IMR-90 (cell line): ENCODE measurements around the gene MARK4. TPM values are rescaled to one million over a fixed set of nuclear protein-coding genes. Genes with fewer than 3 reads are reported as not detected.
A peak's percentile ranks its signal among the peaks of the same experiment; 100 is the strongest.

Source experiments
- ATAC-seq: fragments of 200-7000 bp; cut with Tn5 transposase; 2 replicates; pipeline ENCODE4 v1.9.1; 2020; ENCODE audit warnings: low read depth, mild to moderate bottlenecking, moderate library complexity
- Bru-seq: library from RNA; stranded (reverse); fragments of 400-500 nt; gene quantifications from one replicate; lab custom pipeline; 2021; lab: Mats Ljungman, UMichigan
- BruChase-seq, 2 experiments: library from RNA; stranded (reverse); fragments of 400-500 nt; gene quantifications; one replicate each; lab custom pipeline; 2021; lab: Mats Ljungman, UMichigan
- BruUV-seq: library from RNA; stranded (reverse); fragments of 400-500 nt; replicated peaks from 2 replicates; lab custom pipeline; 2021; lab: Mats Ljungman, UMichigan
- CTCF ChIA-PET: fragments of 300-600 bp; formaldehyde crosslinking; extraction: SDS; loops from one replicate; lab custom pipeline; 2021; ENCODE audit warnings: antibody characterized with exemption; lab: Yijun Ruan, JAX
- POLR2A ChIA-PET: fragments of 300-600 bp; sonication (Branson Sonifier 250); formaldehyde crosslinking; loops from one replicate; lab custom pipeline; 2022; ENCODE audit warnings: antibody characterized with exemption; ENCODE audit not compliant: unreplicated experiment; lab: Charles Lee
- DNase-seq: peaks from one replicate; pipeline ENCODE4 v3.0.0; 2013
- H2AFZ ChIP-seq: replicated peaks from 2 replicates; pipeline ENCODE3; 2013; ENCODE audit warnings: low read length, mild to moderate bottlenecking; ENCODE audit not compliant: poor library complexity
- H2AK5ac ChIP-seq: 2 replicates; pipeline ENCODE4 v1.6.1; 2013; ENCODE audit warnings: low read depth, low read length, inconsistent platforms
- H2AK9ac ChIP-seq: replicated peaks from 2 replicates; pipeline ENCODE3; 2013; ENCODE audit warnings: mild to moderate bottlenecking, low read depth, low read length, moderate library complexity; ENCODE audit not compliant: poor library complexity
- H2BK120ac ChIP-seq: 2 replicates; pipeline ENCODE4 v1.6.1; 2013; ENCODE audit warnings: low read depth, low read length, inconsistent platforms
- H2BK15ac ChIP-seq: 3 replicates; pipeline ENCODE4 v1.6.1; 2013; ENCODE audit warnings: low read depth, low read length, inconsistent platforms
- H2BK20ac ChIP-seq: 2 replicates; pipeline ENCODE4 v1.6.1; 2013; ENCODE audit warnings: low read depth, mild to moderate bottlenecking, inconsistent platforms, low read length, moderate library complexity
- H2BK5ac ChIP-seq: 2 replicates; pipeline ENCODE4 v1.6.1; 2013; ENCODE audit warnings: mild to moderate bottlenecking, low read depth, low read length, inconsistent platforms; ENCODE audit not compliant: poor library complexity, severe bottlenecking
- H3K14ac ChIP-seq: replicated peaks from 2 replicates; pipeline ENCODE4 v1.6.1; 2013; ENCODE audit warnings: low read depth, low read length, inconsistent platforms
- H3K18ac ChIP-seq: 2 replicates; pipeline ENCODE4 v1.6.1; 2013; ENCODE audit warnings: low read depth, low read length, control low read depth
- H3K23ac ChIP-seq: 2 replicates; pipeline ENCODE4 v1.6.1; 2013; ENCODE audit warnings: low read depth, low read length, inconsistent platforms
- H3K27ac ChIP-seq: 2 replicates; pipeline ENCODE4 v1.5.1; 2013; ENCODE audit warnings: mild to moderate bottlenecking, control low read depth, low read length; ENCODE audit not compliant: insufficient read depth
- H3K27me3 ChIP-seq: 2 replicates; pipeline ENCODE4 v1.6.1; 2013; ENCODE audit warnings: low read length; ENCODE audit not compliant: control insufficient read depth, insufficient read depth
- H3K36me3 ChIP-seq: 2 replicates; pipeline ENCODE4 v1.6.1; 2013; ENCODE audit warnings: low read length, mixed read lengths; ENCODE audit not compliant: control insufficient read depth, insufficient read depth
- H3K4ac ChIP-seq: 2 replicates; pipeline ENCODE4 v1.6.1; 2013; ENCODE audit warnings: low read depth, low read length, inconsistent platforms
- H3K4me1 ChIP-seq: 2 replicates; pipeline ENCODE4 v1.6.1; 2013; ENCODE audit warnings: low read length, mixed read lengths; ENCODE audit not compliant: control insufficient read depth, insufficient read depth
- H3K4me2 ChIP-seq: 2 replicates; pipeline ENCODE4 v1.6.1; 2013; ENCODE audit warnings: low read depth, mild to moderate bottlenecking, control low read depth, low read length, moderate library complexity
- H3K4me3 ChIP-seq: 2 replicates; pipeline ENCODE4 v1.5.1; 2013; ENCODE audit warnings: low read depth, mild to moderate bottlenecking, control low read depth, low read length, moderate library complexity; ENCODE audit not compliant: insufficient read depth
- H3K56ac ChIP-seq: 2 replicates; pipeline ENCODE4 v1.6.1; 2013; ENCODE audit warnings: low read length, inconsistent platforms; ENCODE audit not compliant: insufficient read depth; ENCODE audit errors: extremely low read depth
- H3K79me1 ChIP-seq, 2 experiments: 2 replicates each; pipeline ENCODE4 v1.6.1; 2013; ENCODE audit warnings: low read length in 2 of 2, inconsistent platforms in 1 of 2, low read depth in 1 of 2
- H3K9ac ChIP-seq: 2 replicates; pipeline ENCODE4 v1.6.1; 2013; ENCODE audit warnings: low read depth, low read length, control low read depth
- H3K9me1 ChIP-seq: 2 replicates; pipeline ENCODE4 v1.6.1; 2013; ENCODE audit warnings: low read length, inconsistent platforms; ENCODE audit not compliant: insufficient read depth
- H3K9me3 ChIP-seq: 2 replicates; pipeline ENCODE4 v1.6.1; 2013; ENCODE audit warnings: low read length; ENCODE audit not compliant: control insufficient read depth, insufficient read depth
- H4K20me1 ChIP-seq: 2 replicates; pipeline ENCODE4 v1.6.1; 2013; ENCODE audit warnings: low read length, inconsistent platforms; ENCODE audit not compliant: insufficient read depth
- H4K5ac ChIP-seq: 2 replicates; pipeline ENCODE4 v1.6.1; 2013; ENCODE audit warnings: mild to moderate bottlenecking, low read depth, low read length, control low read depth
- H4K8ac ChIP-seq, 2 experiments: 2 replicates each; pipeline ENCODE4 v1.6.1; 2013; ENCODE audit warnings: low read depth in 2 of 2, low read length in 2 of 2, control low read depth in 1 of 2, inconsistent platforms in 1 of 2
- H4K91ac ChIP-seq: 2 replicates; pipeline ENCODE4 v1.6.1; 2013; ENCODE audit warnings: low read depth, low read length, inconsistent platforms; ENCODE audit not compliant: insufficient read depth
- CHD1 ChIP-seq: IDR thresholded peaks from 2 replicates; pipeline ENCODE4 v1.6.1; 2012; ENCODE audit warnings: low read depth, low read length, improper control_type of control experiment
- FOS ChIP-seq: fragments of 150-350 bp; IDR thresholded peaks from 2 replicates; pipeline ENCODE4 v1.6.1; 2016; ENCODE audit warnings: low read depth, low read length
- MAFK ChIP-seq: IDR thresholded peaks from 2 replicates; pipeline ENCODE4 v1.6.1; 2012; ENCODE audit warnings: low read depth, low read length, improper control_type of control experiment
- MAZ ChIP-seq: IDR thresholded peaks from 2 replicates; pipeline ENCODE4 v1.6.1; 2012; ENCODE audit warnings: low read depth, mild to moderate bottlenecking, low read length, improper control_type of control experiment, moderate library complexity, borderline replicate concordance
- MXI1 ChIP-seq: IDR thresholded peaks from 2 replicates; pipeline ENCODE4 v1.6.1; 2012; ENCODE audit warnings: low read depth, mild to moderate bottlenecking, low read length, moderate library complexity, borderline replicate concordance
- NFE2L2 ChIP-seq: fragments of 150-350 bp; IDR thresholded peaks from 2 replicates; pipeline ENCODE4 v1.6.1; 2016; ENCODE audit warnings: low read depth, mild to moderate bottlenecking, low read length
- RAD21 ChIP-seq: IDR thresholded peaks from 2 replicates; pipeline ENCODE4 v1.6.1; 2012; ENCODE audit warnings: low read length, improper control_type of control experiment
- RCOR1 ChIP-seq: IDR thresholded peaks from 2 replicates; pipeline ENCODE4 v1.6.1; 2012; ENCODE audit warnings: mild to moderate bottlenecking, low read length, improper control_type of control experiment; ENCODE audit not compliant: insufficient replicate concordance
- SMC3 ChIP-seq: fragments of 150-350 bp; IDR thresholded peaks from 2 replicates; pipeline ENCODE4 v1.6.1; 2016; ENCODE audit warnings: low read depth, mild to moderate bottlenecking, antibody characterized with exemption, low read length, moderate library complexity
- USF2 ChIP-seq: fragments of 150-350 bp; IDR thresholded peaks from 2 replicates; pipeline ENCODE4 v1.6.1; 2017; ENCODE audit warnings: mild to moderate bottlenecking, antibody characterized with exemption, low read length, low read depth
- WGBS, 2 experiments: methylation state at CpG; one replicate each; pipeline versions ENCODE4 v1.1.5 to v1.1.7; 2013; ENCODE audit warnings: missing lambda C conversion rate in 2 of 2; ENCODE audit not compliant: insufficient read length in 1 of 2; ENCODE audit errors: extremely low coverage in 2 of 2; 5-methylcytosine and 5-hydroxymethylcytosine counted together
- dilution Hi-C: fragments of 300-500 bp; cut with HindIII; formaldehyde crosslinking; loops from one replicate; pipeline ENCODE4 v1.14.3; 2018; ENCODE audit warnings: low sequenced_read_pairs; ENCODE audit not compliant: unreplicated experiment
- in situ Hi-C: fragments of 300-500 bp; cut with MboI; formaldehyde crosslinking; loops from 3 replicates; pipeline ENCODE4 v1.14.3; 2019; ENCODE audit warnings: low sequenced_read_pairs, inconsistent platforms, mixed read lengths
- intact Hi-C: fragments of 100-400 bp; cut with micrococcal nuclease; formaldehyde crosslinking; loops from 2 replicates; pipeline ENCODE4 v1.10.0; 2022
- long read RNA-seq: library from polyadenylated mRNA; unstranded; transcript quantifications from one replicate; pipeline ENCODE4 v2.0.0, GENCODE V29; 2021; ENCODE audit not compliant: unreplicated experiment
- polyA plus RNA-seq, 3 experiments: library from polyadenylated mRNA; depleted of rRNA; stranded (reverse); fragments of >200 nt; gene quantifications; 2 replicates each; pipeline ENCODE4 v1.2.3, GENCODE V29; 2012; ENCODE audit warnings: low replicate concordance in 1 of 3
- total RNA-seq: library from RNA; depleted of rRNA; stranded (reverse); fragments of >200 nt; gene quantifications from 2 replicates; pipeline ENCODE4 v1.2.3, GENCODE V29; 2012; rRNA removed
- TF ChIP-seq, protein P1 (sequence below): conservative IDR thresholded peaks from 2 replicates; pipeline ENCODE4 v1.5.1; 2012; ENCODE audit warnings: mild to moderate bottlenecking, low read depth, low read length, improper control_type of control experiment

Gene MARK4
- total RNA-seq, result 8.1 and 11.3 TPM in 2 replicates
- 20.3 and 20.7 TPM in 2 replicates for polyA plus RNA-seq (2012; rRNA removed)
- polyA plus RNA-seq (2012; cell fraction: cytosol; rRNA removed), result 19.3 and 52.1 TPM in 2 replicates
- 33.3 and 34.2 TPM in 2 replicates for polyA plus RNA-seq (2012; cell fraction: nucleus; rRNA removed; ENCODE audit: low replicate concordance)
- percentile 81 among the genes with signal in this experiment for Bru-seq, nascent RNA
- BruChase-seq, experiment 1, labeled RNA remaining after a 6-hour chase, result percentile 91 among the genes with signal in this experiment
- percentile 87 among the genes with signal in this experiment for BruChase-seq, experiment 2, labeled RNA remaining after a 2-hour chase
- long read RNA-seq, partial matches to known transcripts, result 32 of 39 reads
- long read RNA-seq, other reads (novel, unspliced or antisense), result 5 of 39 reads

DNA sequence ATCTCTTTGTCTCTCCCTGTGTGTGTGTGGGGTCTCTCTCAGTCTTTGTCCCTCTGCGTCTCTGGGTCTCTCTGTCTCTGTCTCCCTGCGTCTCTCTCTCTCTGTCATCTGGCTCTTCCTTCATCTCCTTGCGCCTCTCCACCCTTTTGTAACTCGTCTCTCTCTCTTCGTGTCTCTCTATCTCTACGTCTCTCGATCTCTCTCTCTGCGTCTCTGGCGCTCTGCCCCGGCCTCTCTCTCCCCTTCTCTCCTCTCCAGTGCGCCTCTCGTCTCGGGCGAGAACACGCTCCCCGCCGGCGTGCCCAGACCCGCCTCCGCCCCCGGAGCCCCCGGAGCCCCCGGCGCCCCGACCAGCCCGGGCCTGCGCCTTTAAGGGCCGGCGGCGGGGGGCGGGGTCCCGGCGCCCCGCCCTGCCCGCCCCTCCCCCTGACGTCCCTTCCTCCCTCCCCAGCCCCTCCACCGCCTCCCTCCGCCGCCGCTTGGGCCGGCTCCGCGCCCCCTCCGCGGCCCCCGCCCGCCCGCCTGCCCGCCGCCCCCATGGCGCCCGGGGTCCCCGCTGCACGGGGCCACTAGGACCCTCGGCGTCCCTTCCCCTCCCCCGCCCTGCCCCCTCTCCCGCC, at the start of gene MARK4:
MARK4 (plus strand) TSS at position 440 of the 620 bp plus-strand sequence. CDS start 318 bp downstream, outside the sequence.
- DNase-seq, result peak; percentile 34
- Histone ChIP-seq H4K8ac (peak within 1 kb of the TSS; percentile 68 to 91), H3K36me3 (peaks cover 10% of the 10 kb centered on the region), H3K27me3 (no peaks in the 10 kb centered on the region), H3K4me2 (peak within 1 kb of the TSS; percentile 98), H3K9me3 (no peaks in the 10 kb centered on the region), H3K4ac (peak within 1 kb of the TSS; percentile 62), H2AK9ac (peak within 1 kb of the TSS; percentile 97), H3K4me1 (peaks cover 18% of the 10 kb centered on the region), H3K18ac (peak within 1 kb of the TSS; percentile 22), H4K20me1 (peaks cover 34% of the 10 kb centered on the region), H2BK15ac (peak within 1 kb of the TSS; percentile 44; the same call in 1 of the 3 replicates), H2BK5ac (peak within 1 kb of the TSS; percentile 48), H4K91ac (peak within 1 kb of the TSS; percentile 26; the same call in 1 of the 2 replicates), H3K14ac (peak within 1 kb of the TSS; percentile 79), H3K23ac (peak within 1 kb of the TSS; percentile 72; the same call in 1 of the 2 replicates), H2BK120ac (peak within 1 kb of the TSS; percentile 59; the same call in 1 of the 2 replicates), H4K5ac (peak within 1 kb of the TSS; percentile 98), H3K56ac (peak within 1 kb of the TSS; percentile 42; the same call in 1 of the 2 replicates), H3K9me1 (peaks cover 6% of the 10 kb centered on the region; the same call in 1 of the 2 replicates), H2AK5ac (peak within 1 kb of the TSS; percentile 21; the same call in 1 of the 2 replicates), H3K4me3 (peak within 1 kb of the TSS; percentile 96), H2BK20ac (0 out of 2 replicates have a peak within 1 kb of the TSS, but pooled peaks have one; percentile 64), H3K9ac (peak within 1 kb of the TSS; percentile 89), H2AFZ (peak within 1 kb of the TSS; percentile 98), H3K79me1 (peaks cover 23 to 43% of the 10 kb centered on the region in 2 experiments), H3K27ac (peak within 1 kb of the TSS; percentile 79)
- ATAC-seq, result peak; percentile 86
- BruUV-seq, result no TSS peak
- 0% methylated on average over 8 of the region's 58 CpGs; no CpG with 5 or more reads in 1 of the 2 experiments for WGBS, 2 experiments
- intact Hi-C loops (loop anchor here (5.0 kb wide), 1 partner anchor 86 kb away; no protein-coding TSS in a partner anchor), in situ Hi-C loops (no loop called here), dilution Hi-C loops (no loop called here)
- ChIA-PET POLR2A (interaction anchor here (0.6 to 0.9 kb wide), 2 partner anchors 10 to 15 kb away, joined by 3 read pairs; no protein-coding TSS in a partner anchor), CTCF (no interaction called here)
- TF ChIP-seq RCOR1 (no peak), RAD21 (no peak), USF2 (no peak), NFE2L2 (no peak), FOS (no peak), CHD1 (no peak), MXI1 (no peak), MAZ (no peak; the same call in 1 of the 2 replicates), MAFK (no peak), SMC3 (no peak)
- TF ChIP-seq, protein P1, sequence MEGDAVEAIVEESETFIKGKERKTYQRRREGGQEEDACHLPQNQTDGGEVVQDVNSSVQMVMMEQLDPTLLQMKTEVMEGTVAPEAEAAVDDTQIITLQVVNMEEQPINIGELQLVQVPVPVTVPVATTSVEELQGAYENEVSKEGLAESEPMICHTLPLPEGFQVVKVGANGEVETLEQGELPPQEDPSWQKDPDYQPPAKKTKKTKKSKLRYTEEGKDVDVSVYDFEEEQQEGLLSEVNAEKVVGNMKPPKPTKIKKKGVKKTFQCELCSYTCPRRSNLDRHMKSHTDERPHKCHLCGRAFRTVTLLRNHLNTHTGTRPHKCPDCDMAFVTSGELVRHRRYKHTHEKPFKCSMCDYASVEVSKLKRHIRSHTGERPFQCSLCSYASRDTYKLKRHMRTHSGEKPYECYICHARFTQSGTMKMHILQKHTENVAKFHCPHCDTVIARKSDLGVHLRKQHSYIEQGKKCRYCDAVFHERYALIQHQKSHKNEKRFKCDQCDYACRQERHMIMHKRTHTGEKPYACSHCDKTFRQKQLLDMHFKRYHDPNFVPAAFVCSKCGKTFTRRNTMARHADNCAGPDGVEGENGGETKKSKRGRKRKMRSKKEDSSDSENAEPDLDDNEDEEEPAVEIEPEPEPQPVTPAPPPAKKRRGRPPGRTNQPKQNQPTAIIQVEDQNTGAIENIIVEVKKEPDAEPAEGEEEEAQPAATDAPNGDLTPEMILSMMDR, result no peak
